Gastroesophageal sphincter (tissue), 3 donors: ENCODE data around the gene CLDN8.

Source experiments
- POLR2A ChIP-seq, 2 donors: fragments of 450-650 bp; IDR thresholded peaks; one replicate each; pipeline ENCODE4 v1.6.1; 2017; ENCODE audit warnings: antibody characterized with exemption in 2 of 2, mild to moderate bottlenecking in 2 of 2, moderate library complexity in 1 of 2
- TF ChIP-seq, protein P1 (sequence below), 4 experiments: fragments of 200-600 bp in 2 of 4; fragments of 450-650 bp in 2 of 4; sonication (generic) in 1 of 4; IDR thresholded peaks; one replicate each; pipeline ENCODE4 v1.5.1; 2017 to 2019; ENCODE audit warnings: antibody characterized with exemption in 4 of 4, mild to moderate bottlenecking in 2 of 4, moderate library complexity in 2 of 4

DNA sequence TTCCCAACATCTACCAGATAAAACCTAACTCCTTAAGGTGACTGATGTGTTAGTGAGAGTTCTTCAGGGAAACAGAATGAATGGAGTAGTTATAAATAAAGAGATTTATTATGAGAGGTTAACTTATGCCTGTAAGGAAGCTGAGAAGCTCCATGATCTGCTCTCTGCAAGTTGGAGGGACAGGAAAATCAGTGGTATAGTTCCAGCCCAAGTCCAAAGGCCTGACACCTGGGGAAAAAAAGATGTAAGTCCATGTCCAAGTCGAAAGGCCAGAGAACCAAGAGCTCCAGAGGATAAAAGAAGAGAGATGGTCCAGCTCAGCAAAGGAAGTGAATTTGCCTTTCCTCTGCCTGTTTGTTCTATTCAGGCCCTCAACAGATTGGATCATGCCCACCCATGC is 39.8 kb upstream of the CLDN8 start:
- TF ChIP-seq, protein P1, sequence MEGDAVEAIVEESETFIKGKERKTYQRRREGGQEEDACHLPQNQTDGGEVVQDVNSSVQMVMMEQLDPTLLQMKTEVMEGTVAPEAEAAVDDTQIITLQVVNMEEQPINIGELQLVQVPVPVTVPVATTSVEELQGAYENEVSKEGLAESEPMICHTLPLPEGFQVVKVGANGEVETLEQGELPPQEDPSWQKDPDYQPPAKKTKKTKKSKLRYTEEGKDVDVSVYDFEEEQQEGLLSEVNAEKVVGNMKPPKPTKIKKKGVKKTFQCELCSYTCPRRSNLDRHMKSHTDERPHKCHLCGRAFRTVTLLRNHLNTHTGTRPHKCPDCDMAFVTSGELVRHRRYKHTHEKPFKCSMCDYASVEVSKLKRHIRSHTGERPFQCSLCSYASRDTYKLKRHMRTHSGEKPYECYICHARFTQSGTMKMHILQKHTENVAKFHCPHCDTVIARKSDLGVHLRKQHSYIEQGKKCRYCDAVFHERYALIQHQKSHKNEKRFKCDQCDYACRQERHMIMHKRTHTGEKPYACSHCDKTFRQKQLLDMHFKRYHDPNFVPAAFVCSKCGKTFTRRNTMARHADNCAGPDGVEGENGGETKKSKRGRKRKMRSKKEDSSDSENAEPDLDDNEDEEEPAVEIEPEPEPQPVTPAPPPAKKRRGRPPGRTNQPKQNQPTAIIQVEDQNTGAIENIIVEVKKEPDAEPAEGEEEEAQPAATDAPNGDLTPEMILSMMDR (IDR thresholded peaks at IDR 0.05), result no peak
- no peak for TF ChIP-seq POLR2A (IDR thresholded peaks at IDR 0.05)
